ENCODE results near the gene GTF3A. TPM values are rescaled to one million over a fixed set of nuclear protein-coding genes. Genes with fewer than 3 reads are reported as not detected.

GTF3A gene
- total and polyA plus RNA-seq, 8 donors: 66.6 to 124 (median 77.5) TPM

DNA sequence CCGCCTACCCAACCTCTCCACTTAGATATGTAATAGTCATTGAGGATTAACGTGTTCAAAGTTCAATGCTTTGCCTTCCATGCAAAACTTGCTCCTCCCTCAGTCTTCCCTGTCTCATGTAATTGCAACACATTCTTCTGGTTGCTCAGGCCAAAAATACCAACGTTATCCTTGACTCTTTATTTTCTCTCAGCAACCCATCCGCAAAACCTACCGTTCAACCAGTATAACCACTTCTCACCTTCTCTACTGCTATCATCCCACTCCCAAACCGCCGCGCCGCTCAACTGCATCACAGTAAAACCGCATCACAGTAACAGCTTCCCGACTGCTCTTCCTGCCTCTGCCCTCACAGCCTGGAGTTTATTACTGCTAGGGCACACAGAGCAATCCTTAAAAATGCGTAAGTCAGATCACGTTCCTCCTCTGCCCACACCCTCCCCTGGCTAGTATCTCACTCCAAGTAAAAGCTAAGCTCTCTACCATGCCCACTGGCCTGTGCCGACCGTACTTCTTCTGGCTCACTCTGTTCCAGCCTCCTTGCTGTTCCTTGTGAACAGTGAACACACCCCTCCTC lies 17.7 kb downstream of the GTF3A start:
- Histone ChIP-seq H3K4me3 (no peak overlapping the region), H3K36me3 (peaks cover 0 to 44% of the 10 kb centered on the region in 2 donors), H3K4me1 (peaks cover 0 to 18% of the 10 kb centered on the region in 2 donors), H3K9me3 (no peaks in the 10 kb centered on the region), H3K27ac (no peak overlapping the region), H3K27me3 (no peaks in the 10 kb centered on the region)
- DNase-seq (peak in 1 of 4 donors; percentile 53), ATAC-seq (no peak)
- TF ChIP-seq, protein P1, sequence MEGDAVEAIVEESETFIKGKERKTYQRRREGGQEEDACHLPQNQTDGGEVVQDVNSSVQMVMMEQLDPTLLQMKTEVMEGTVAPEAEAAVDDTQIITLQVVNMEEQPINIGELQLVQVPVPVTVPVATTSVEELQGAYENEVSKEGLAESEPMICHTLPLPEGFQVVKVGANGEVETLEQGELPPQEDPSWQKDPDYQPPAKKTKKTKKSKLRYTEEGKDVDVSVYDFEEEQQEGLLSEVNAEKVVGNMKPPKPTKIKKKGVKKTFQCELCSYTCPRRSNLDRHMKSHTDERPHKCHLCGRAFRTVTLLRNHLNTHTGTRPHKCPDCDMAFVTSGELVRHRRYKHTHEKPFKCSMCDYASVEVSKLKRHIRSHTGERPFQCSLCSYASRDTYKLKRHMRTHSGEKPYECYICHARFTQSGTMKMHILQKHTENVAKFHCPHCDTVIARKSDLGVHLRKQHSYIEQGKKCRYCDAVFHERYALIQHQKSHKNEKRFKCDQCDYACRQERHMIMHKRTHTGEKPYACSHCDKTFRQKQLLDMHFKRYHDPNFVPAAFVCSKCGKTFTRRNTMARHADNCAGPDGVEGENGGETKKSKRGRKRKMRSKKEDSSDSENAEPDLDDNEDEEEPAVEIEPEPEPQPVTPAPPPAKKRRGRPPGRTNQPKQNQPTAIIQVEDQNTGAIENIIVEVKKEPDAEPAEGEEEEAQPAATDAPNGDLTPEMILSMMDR (IDR thresholded peaks at IDR 0.05): no peak
- intact Hi-C loops (cut with DNase I): no loop called here

DNA sequence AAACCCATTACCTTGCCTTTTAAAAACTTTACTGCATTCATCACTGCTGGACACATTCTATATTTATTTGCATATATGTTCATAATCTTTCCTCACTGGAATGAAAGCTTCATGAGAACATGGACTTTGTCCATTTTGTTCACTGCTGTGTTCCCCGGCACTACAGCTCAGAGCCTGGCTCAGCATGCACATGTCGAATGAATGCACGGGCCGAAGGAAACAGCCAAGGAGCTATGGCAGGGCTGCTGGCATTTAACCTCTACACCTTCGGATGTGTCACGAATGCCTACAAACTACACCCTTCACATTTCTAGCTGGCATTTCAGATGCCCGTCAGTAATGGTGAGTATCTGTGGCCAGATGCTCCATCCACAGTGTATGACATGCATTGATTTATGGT lies 18.4 kb downstream of the GTF3A start:
- ATAC-seq: no peak
- no peak overlapping the region for H3K27ac ChIP-seq

DNA sequence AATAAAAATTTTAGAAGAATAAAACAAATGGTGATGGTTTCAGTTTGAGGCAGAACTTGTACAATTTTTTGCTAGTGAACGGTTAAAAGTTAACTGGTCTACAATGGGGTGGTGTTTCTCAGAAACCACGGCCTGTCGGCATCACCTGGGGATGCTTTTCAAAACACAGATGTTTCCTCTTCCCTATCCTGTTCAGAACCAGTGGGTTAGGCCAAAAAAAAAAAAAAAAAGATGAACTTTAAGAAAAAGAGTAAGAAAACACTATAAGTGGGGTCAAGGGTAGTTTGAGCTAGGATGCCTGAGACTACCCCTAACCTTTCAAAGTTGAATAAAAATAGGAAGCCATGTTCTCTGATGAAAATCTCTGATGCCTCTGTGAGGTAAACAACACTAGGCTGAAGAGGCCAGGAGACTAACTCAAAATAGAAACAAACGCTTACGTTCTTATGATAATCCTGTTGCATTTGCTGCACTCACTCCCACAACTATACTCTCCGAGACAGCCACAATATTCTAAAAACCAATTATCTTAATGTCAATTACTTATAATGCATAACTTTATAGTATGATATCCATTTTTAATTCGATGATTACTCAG lies 22.7 kb downstream of the GTF3A start:
- no peak overlapping the region for H3K27ac ChIP-seq

More for the DNA sequence above, 18.4 kb downstream of the GTF3A start:
- H3K4me1 ChIP-seq: peaks cover 0 to 25% of the 10 kb centered on the region in 2 donors
- H3K9me3 ChIP-seq: no peaks in the 10 kb centered on the region
- no peaks in the 10 kb centered on the region for H3K27me3 ChIP-seq
- no peak for DNase-seq
- H3K36me3 ChIP-seq: peaks cover 0 to 44% of the 10 kb centered on the region in 2 donors
- TF ChIP-seq, protein P1 (IDR thresholded peaks at IDR 0.05): no peak
- intact Hi-C loops (cut with DNase I): no loop called here
- H3K4me3 ChIP-seq: no peak overlapping the region

DNA sequence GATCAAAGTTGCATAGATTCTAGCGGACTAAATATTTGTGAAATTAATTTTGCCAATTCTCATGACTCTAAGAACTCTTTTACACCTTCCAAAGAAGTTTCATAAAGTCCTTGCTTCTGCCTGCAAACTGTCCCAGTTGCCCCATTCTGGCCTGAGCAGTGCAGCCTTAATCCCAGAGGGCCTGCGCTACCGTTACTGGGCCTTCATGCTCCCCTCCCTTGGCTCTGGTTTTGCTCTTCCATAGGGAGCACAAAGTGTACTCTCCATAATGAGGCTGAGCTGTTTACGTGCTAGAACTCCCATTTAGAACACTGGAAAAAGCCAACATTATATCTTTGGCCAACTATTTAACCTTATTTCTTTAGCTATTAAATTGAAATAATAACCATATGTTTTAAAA lies 23.9 kb downstream of the GTF3A start:
- peaks cover 13 to 42% of the 10 kb centered on the region in 2 donors for H3K4me1 ChIP-seq
- peaks cover 0 to 5% of the 10 kb centered on the region in 2 donors for H3K36me3 ChIP-seq
- ATAC-seq (no peak), DNase-seq (no peak)
- H3K27ac ChIP-seq: no peak overlapping the region
- no peaks in the 10 kb centered on the region for H3K27me3 ChIP-seq
- H3K9me3 ChIP-seq: no peaks in the 10 kb centered on the region
- no peak overlapping the region for H3K4me3 ChIP-seq
- intact Hi-C loops (cut with DNase I): no loop called here
- TF ChIP-seq, protein P1 (IDR thresholded peaks at IDR 0.05): no peak

More for the DNA sequence above, 22.7 kb downstream of the GTF3A start:
- Histone ChIP-seq H3K4me3 (no peak overlapping the region), H3K9me3 (no peaks in the 10 kb centered on the region), H3K4me1 (peaks cover 13 to 52% of the 10 kb centered on the region in 2 donors), H3K27me3 (no peaks in the 10 kb centered on the region), H3K36me3 (peaks cover 0 to 12% of the 10 kb centered on the region in 2 donors)
- DNase-seq (no peak), ATAC-seq (no peak)
- intact Hi-C loops (cut with DNase I): no loop called here
- TF ChIP-seq, protein P1 (IDR thresholded peaks at IDR 0.05): no peak

DNA sequence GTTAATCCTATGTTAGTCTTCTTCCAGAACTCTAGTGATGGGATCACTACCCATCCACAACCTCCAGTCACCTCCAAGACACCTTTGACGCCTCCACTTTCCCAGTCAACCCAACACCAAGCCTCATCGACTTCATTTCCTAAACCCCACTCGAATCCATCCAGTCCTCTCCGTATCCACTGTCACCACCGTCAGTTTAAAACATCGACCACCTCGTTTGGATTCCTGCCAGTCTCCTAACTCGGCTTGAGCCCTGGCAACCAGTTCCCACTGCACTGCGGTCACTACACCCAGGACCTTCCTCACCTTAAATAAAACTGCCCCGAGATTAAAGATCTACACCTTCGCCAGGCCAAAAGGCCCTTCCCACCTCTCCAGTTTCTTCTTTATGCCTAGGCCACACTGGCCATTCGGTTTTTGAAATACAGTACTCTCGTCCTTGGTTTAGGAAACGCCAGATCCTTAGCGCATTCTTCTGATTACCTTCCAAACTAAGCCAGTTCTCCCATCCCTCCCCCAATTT lies 24.7 kb downstream of the GTF3A start:
- no peak for ATAC-seq
- intact Hi-C loops (cut with DNase I): no loop called here
- no peak for DNase-seq
- Histone ChIP-seq H3K27me3 (no peaks in the 10 kb centered on the region), H3K4me3 (peak overlapping the region; percentile 63 to 70), H3K4me1 (peaks cover 13 to 42% of the 10 kb centered on the region in 2 donors), H3K9me3 (no peaks in the 10 kb centered on the region), H3K27ac (peak overlapping the region; percentile 96 to 97), H3K36me3 (peaks cover 0 to 5% of the 10 kb centered on the region in 2 donors)
- TF ChIP-seq, protein P1 (IDR thresholded peaks at IDR 0.05): no peak
